ENCODE measurements around the gene CHD6.

DNA sequence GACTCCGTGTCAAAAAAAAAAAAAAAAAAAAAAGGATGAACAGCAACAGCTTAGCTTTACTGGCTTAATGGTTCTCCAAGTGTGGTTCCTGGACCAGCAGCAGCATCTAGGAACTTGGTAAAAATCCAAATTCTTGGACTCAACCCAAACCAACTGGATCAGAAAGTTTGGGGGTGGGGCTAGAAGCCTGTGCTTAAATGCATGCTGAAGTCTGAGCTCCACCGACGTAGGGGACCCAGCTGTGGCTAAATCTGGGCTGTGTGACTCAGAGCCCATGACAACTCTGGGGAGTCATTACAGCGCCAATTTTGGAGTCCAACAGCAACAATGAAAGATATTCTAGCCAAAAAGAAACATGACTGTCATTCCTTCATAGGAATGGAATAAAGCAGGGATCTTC is 13.6 kb upstream of the CHD6 start:
- TF ChIP-seq, protein P1, sequence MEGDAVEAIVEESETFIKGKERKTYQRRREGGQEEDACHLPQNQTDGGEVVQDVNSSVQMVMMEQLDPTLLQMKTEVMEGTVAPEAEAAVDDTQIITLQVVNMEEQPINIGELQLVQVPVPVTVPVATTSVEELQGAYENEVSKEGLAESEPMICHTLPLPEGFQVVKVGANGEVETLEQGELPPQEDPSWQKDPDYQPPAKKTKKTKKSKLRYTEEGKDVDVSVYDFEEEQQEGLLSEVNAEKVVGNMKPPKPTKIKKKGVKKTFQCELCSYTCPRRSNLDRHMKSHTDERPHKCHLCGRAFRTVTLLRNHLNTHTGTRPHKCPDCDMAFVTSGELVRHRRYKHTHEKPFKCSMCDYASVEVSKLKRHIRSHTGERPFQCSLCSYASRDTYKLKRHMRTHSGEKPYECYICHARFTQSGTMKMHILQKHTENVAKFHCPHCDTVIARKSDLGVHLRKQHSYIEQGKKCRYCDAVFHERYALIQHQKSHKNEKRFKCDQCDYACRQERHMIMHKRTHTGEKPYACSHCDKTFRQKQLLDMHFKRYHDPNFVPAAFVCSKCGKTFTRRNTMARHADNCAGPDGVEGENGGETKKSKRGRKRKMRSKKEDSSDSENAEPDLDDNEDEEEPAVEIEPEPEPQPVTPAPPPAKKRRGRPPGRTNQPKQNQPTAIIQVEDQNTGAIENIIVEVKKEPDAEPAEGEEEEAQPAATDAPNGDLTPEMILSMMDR (IDR thresholded peaks at IDR 0.05; ENCODE audit: low read length), result no peak
- TF ChIP-seq EZH2 (IDR thresholded peaks at IDR 0.05; ENCODE audit: borderline replicate concordance, low read length), result no peak

All from OCI-LY1 (cell line).